Measurements from ENCODE around the gene SLC16A10. TPM values are rescaled to one million over a fixed set of nuclear protein-coding genes. Genes with fewer than 3 reads are reported as not detected.
"Not testable (repeated sequence)": the region's sequence is repeated elsewhere in the genome, so short reads cannot be mapped to it uniquely, and the experiment has no call there.

Gene SLC16A10
- total RNA-seq, 1 experiment from 2014 or later = 2.9 TPM

- Histone ChIP-seq H3K79me2 (ENCODE audit: low read length) (no peaks in the 10 kb centered on the region), H2AFZ (ENCODE audit: low read length) (no peak overlapping the region), H3K4me2 (ENCODE audit: low read length) (no peak overlapping the region), H3K36me3 (ENCODE audit: low read depth, low read length) (no peaks in the 10 kb centered on the region), H3F3A (ENCODE audit: low read length, unreplicated experiment) (no peaks in the 10 kb centered on the region), H4K20me1 (ENCODE audit: low read length) (no peaks in the 10 kb centered on the region), H3K4me1 (ENCODE audit: insufficient read depth, low read length) (peaks cover 9% of the 10 kb centered on the region), H3K27me3 (ENCODE audit: low read length) (no peaks in the 10 kb centered on the region), H3K27ac (ENCODE audit: low read length) (no peak overlapping the region), H3K4me3 (ENCODE audit: low read length) (no peak overlapping the region), H3K9me2 (replicated peaks; ENCODE audit: low read length) (no peaks in the 10 kb centered on the region), H3K9ac (ENCODE audit: low read length) (no peak overlapping the region), H3K9me3 (ENCODE audit: low read length) (no peaks in the 10 kb centered on the region)
- intact Hi-C loops (cut with micrococcal nuclease) = no loop called here
- ChIA-PET CTCF (no interaction called here), POLR2A (ENCODE audit: unreplicated experiment) (no interaction called here)
- BruUV-seq (replicated peaks) = no TSS peak
- TF ChIP-seq EZH2phosphoT487 (IDR thresholded peaks at IDR 0.05; ENCODE audit: borderline replicate concordance, low read length) (no peak), EZH2 (IDR thresholded peaks at IDR 0.05; ENCODE audit: low read length, unreplicated experiment) (no peak), CTCF (conservative IDR thresholded peaks at IDR 0.05; ENCODE audit: low read depth, low read length) (no peak)
- ATAC-seq (no peak), DNase-seq (no peak)
These were observed 166.9 kb downstream of the SLC16A10 start for GRCh38 chr6:111254004-111254778.

GRCh38 chr6:111254779-111255166 lies 167.5 kb downstream of the SLC16A10 start:
- CTCF ChIA-PET = no interaction called here
- BruUV-seq (replicated peaks) = no TSS peak
- H3K4me1 ChIP-seq (ENCODE audit: insufficient read depth, low read length) = peaks cover 9% of the 10 kb centered on the region
- intact Hi-C loops (cut with micrococcal nuclease) = loop anchor here (5.0 kb wide), 1 partner anchor 242 kb away; no protein-coding TSS in a partner anchor
- H3K27me3 ChIP-seq (ENCODE audit: low read length) = no peaks in the 10 kb centered on the region
- no peak for TF ChIP-seq CTCF (conservative IDR thresholded peaks at IDR 0.05; ENCODE audit: low read depth, low read length)
- no peak for TF ChIP-seq EZH2phosphoT487 (IDR thresholded peaks at IDR 0.05; ENCODE audit: borderline replicate concordance, low read length)
- no peak for TF ChIP-seq EZH2 (IDR thresholded peaks at IDR 0.05; ENCODE audit: low read length, unreplicated experiment)
- ATAC-seq (no peak), DNase-seq (no peak)
- H3K79me2 ChIP-seq (ENCODE audit: low read length) = peaks cover 4% of the 10 kb centered on the region
- POLR2A ChIA-PET (ENCODE audit: unreplicated experiment) = no interaction called here
- H2AFZ ChIP-seq (ENCODE audit: low read length) = no peak overlapping the region
- no peaks in the 10 kb centered on the region for H3K9me3 ChIP-seq (ENCODE audit: low read length)
- no peak overlapping the region for H3K27ac ChIP-seq (ENCODE audit: low read length)
- H3K9ac ChIP-seq (ENCODE audit: low read length) = no peak overlapping the region
- H3F3A ChIP-seq (ENCODE audit: low read length, unreplicated experiment) = no peaks in the 10 kb centered on the region
- no peak overlapping the region for H3K4me3 ChIP-seq (ENCODE audit: low read length)
- no peaks in the 10 kb centered on the region for H3K9me2 ChIP-seq (replicated peaks; ENCODE audit: low read length)
- no peaks in the 10 kb centered on the region for H3K36me3 ChIP-seq (ENCODE audit: low read depth, low read length)
- H3K4me2 ChIP-seq (ENCODE audit: low read length) = no peak overlapping the region
- no peaks in the 10 kb centered on the region for H4K20me1 ChIP-seq (ENCODE audit: low read length)

DNA sequence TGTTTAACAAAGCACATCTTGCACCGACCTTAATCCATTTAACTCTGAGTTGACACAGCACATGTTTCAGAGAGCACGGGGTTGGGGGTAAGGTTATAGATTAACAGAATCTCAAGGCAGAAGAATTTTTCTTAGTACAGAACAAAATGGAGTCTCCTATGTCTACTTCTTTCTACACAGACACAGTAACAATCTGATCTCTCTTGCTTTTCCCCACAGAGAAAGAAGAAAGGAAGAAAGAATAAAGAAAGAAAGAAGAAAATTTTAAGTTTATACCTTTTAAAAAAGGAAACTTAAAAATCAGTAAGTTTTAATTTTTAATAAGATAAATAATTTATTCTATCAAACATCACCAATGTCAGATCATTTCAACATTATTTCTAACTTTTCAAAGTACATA lies 168.5 kb downstream of the SLC16A10 start:
- ATAC-seq; BruUV-seq (replicated peaks); DNase-seq; H3K9ac ChIP-seq (ENCODE audit: low read length); H3K9me3 ChIP-seq (ENCODE audit: low read length); H4K20me1 ChIP-seq (ENCODE audit: low read length); H3F3A ChIP-seq (ENCODE audit: low read length, unreplicated experiment); POLR2A ChIA-PET (ENCODE audit: unreplicated experiment); H3K4me3 ChIP-seq (ENCODE audit: low read length); H3K27me3 ChIP-seq (ENCODE audit: low read length); H3K4me2 ChIP-seq (ENCODE audit: low read length); H2AFZ ChIP-seq (ENCODE audit: low read length); H3K36me3 ChIP-seq (ENCODE audit: low read depth, low read length); H3K27ac ChIP-seq (ENCODE audit: low read length); H3K9me2 ChIP-seq (replicated peaks; ENCODE audit: low read length); H3K4me1 ChIP-seq (ENCODE audit: insufficient read depth, low read length); CTCF ChIA-PET: not testable (repeated sequence)
- intact Hi-C loops (cut with micrococcal nuclease) = loop anchor here (1.0 to 5.0 kb wide), 2 partner anchors 199 to 244 kb away; no protein-coding TSS in a partner anchor
- peaks cover 15% of the 10 kb centered on the region for H3K79me2 ChIP-seq (ENCODE audit: low read length)

Data from PC-3 (cell line).